GM12801 (cell line): ENCODE measurements around the gene TLE7.

Source experiments
- TF ChIP-seq, protein P1 (sequence below): IDR thresholded peaks from one replicate; pipeline ENCODE4 v1.5.1; 2011; ENCODE audit warnings: control low read depth; ENCODE audit not compliant: insufficient read length; ENCODE audit errors: extremely low read depth

The TLE7 gene

DNA sequence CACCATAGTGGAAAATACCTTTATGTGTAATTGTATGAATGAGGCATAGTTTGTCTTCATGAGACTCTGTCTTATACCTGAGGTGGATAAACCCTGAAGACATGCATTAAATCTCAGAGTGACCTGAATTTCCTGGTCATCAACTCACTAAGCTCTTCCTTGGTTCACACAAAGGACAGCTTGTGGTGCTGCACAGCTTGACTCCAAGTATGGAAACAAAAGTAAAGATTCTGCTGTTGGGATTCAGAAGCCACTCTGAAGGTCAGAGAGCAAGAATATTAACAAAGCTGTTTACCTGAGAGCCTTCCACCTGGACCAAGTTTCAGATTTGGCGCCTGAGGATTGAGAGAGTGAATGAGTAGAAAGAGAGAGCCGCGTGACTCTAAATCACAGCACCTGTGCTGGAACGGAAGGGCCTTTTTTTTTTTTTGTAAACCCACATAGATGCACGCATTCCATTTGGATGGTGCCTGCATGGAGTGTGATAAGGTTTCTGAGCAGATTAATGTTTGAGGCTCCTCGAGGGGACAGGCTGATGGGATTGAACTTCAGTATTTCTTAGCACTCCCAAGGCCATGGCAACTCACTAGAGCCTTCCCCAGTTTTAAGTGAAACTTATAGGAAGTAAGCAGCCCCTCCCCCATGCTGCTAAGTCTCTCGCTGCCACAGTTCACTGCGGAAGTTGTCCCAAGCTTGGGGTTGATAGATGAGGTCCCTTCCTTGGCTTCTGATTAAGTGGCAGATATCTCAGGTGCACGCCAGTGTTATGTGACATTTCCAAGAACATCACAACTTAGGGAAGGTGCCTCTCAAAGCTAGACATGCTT is 54.6 kb downstream of the TLE7 start:
- TF ChIP-seq, protein P1, sequence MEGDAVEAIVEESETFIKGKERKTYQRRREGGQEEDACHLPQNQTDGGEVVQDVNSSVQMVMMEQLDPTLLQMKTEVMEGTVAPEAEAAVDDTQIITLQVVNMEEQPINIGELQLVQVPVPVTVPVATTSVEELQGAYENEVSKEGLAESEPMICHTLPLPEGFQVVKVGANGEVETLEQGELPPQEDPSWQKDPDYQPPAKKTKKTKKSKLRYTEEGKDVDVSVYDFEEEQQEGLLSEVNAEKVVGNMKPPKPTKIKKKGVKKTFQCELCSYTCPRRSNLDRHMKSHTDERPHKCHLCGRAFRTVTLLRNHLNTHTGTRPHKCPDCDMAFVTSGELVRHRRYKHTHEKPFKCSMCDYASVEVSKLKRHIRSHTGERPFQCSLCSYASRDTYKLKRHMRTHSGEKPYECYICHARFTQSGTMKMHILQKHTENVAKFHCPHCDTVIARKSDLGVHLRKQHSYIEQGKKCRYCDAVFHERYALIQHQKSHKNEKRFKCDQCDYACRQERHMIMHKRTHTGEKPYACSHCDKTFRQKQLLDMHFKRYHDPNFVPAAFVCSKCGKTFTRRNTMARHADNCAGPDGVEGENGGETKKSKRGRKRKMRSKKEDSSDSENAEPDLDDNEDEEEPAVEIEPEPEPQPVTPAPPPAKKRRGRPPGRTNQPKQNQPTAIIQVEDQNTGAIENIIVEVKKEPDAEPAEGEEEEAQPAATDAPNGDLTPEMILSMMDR = no peak

DNA sequence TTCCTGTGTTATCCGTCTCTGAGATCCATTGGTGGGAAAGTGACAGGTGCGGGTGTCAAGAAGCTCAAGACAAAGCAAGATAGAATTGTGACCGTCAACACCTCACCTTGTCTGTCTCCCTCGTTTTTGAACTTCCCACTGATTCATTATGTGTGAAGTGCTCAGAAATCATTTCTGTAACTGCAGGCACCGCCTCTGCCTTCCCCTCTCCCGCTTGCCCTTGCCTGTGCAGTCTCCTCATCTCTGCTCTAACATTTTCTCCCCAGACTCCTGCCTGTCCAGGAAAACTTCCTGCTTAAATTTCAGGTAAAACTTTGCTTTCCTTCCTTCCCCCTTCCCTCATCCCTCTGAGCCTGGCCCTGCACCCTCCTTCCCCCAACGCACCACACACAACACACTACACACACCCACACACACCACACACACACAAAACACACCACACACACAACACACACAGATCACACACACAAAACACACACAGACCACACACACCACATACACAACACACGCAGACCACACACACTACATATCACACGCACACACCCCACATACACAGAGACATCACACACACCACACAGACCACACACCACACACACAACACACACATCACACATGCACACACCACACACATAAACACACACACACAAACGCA is 57.7 kb downstream of the TLE7 start:
- TF ChIP-seq, protein P1 = no peak

DNA sequence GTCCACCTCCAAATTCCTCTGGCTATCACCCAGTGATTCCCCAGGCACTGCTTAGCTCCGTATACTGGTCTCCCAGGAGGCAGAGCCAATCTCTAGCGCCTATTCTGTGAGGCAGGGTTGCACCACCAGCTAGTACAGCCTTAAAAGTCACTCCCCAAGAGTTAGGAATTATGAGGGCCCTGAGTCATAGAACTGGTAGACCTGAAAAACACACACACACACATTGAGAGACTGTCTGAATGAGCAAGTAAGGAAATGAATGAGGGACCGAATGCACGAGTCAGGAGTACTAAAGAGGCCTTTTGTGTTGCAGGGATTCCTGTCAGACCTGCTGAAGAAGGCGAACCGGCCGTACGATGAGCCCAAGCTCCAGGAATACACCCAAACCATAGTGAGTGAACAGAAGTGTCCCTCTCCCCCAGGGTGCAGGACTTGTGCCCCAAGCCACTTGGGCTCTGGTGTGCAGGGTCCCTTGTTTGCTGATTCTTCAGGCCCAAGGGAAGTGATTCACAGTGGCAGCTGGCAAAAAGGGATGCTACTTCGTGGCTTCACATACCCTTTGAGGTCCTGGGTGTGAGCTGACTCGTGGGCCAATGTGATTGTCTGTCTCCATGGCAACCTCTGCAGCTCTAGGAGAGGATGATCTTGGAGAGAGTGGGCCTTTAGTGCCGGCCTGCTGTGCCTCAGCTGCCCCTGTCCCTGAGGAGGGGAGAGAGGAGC is 58.6 kb downstream of the TLE7 start:
- TF ChIP-seq, protein P1 = no peak

DNA sequence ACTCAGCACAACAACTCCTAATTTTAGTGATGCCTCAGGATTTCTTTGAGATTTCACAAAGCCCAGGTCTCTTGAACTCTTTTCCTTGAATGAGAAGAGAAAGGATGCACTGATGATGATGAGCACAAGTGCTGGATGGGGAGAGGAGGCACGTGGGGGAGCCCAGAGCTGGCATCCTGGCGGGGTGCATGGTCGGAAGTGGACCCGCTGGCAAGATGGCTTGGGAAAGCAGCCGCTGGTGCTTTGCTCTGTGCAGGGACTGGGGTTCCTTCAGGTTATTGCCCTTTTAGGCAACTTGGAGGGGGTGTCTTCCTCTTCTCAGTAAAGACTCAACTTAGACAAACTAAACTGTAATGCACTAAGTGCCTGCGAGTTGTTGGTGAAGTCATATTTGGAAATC is 61.0 kb downstream of the TLE7 start:
- TF ChIP-seq, protein P1 = no peak
